GM18502 (cell line): Measurements from ENCODE around the gene ZDHHC5.
"Not testable (repeated sequence)": the region's sequence is repeated elsewhere in the genome, so short reads cannot be mapped to it uniquely, and the experiment has no call there.

Source experiments
- ATAC-seq: cut with Tn5 transposase; IDR thresholded peaks from one replicate; pipeline ENCODE4 v1.9.1; 2021; ENCODE audit warnings: mild to moderate bottlenecking; ENCODE audit not compliant: unreplicated experiment, poor library complexity

The ZDHHC5 gene

DNA sequence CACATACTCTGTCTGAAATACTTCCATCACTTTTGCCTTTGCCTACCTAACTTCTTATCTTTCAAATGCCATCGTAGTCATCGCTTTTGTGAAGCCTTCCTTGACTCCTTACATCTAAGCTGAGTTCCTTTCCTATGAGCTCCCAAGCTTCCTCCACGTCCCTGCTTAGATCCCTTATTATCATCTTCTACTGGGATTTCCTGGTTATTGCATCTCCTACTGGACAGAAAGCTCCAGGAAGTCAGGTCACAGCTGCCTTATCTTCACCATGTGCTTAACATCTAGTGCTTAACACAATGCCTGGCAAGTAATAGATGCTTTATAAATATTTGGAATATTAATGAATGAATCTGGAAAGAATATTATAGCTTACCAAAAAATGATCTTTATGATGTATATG, 24.1 kb upstream of the ZDHHC5 start:
- ATAC-seq, result no peak

DNA sequence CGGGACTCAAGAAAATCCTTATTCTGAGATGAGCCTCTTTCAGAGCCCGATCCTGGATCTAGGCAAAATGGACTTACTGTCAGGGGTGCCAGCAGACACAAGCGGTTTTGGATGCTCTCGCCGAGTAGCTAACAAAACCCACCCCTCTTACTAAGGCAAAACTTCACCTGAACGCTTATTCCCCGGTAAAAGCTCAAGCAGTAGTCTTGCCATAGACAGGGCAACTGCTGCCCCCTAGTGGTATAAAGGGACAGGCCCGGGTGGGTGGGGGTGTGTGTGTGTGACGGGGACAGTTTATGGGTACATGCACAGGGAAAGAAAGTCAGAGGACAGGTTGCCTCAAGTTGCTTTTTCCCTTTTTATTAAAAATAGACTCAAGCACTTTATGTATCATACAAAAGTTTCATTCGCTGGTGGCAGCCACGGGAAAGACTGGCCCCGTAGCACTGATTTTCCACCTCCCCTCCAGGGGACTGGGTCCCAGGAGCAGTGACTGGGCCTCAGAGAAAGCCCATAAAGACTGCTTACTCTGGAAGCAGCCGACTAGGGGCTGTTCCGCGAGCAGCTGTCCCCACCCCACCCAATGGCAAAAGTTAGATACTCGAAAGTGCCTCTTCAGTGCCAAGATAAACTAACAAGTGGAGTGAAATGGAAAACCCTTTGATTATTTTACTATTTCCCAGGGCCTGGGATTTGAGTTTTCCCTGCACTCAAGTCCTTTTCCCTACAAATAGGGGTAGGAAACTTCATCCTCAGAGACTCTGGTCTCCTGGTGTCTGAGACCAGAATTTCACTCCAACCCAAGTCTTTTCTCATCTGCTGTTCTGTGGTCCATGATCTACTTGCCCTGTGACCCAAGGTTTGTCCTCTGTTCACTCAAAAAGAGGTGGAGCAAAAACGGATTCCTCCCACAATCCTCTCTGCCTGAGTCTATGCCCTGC, 22.9 kb upstream of the ZDHHC5 start:
- ATAC-seq, result peak; percentile 77

DNA sequence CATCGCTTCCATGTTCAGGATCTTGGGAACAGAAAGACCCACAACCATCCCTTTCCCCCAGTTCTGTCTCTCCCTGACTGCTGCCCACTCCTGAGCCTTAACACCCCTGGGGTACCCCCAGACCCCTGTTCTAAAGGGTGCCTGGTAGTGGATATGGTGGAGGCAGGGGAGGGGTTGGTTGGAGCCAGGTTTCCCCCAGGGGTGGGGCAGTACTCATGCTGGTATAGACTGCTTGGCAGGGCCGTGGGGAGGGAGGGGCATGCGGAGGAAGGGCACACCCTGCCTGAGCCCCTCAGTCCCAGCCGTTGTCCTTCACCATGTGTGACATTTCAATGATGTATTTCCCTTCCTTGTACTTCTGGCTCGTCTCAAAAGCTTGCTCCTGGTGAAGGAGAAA, 22.2 kb upstream of the ZDHHC5 start:
- no peak for ATAC-seq

DNA sequence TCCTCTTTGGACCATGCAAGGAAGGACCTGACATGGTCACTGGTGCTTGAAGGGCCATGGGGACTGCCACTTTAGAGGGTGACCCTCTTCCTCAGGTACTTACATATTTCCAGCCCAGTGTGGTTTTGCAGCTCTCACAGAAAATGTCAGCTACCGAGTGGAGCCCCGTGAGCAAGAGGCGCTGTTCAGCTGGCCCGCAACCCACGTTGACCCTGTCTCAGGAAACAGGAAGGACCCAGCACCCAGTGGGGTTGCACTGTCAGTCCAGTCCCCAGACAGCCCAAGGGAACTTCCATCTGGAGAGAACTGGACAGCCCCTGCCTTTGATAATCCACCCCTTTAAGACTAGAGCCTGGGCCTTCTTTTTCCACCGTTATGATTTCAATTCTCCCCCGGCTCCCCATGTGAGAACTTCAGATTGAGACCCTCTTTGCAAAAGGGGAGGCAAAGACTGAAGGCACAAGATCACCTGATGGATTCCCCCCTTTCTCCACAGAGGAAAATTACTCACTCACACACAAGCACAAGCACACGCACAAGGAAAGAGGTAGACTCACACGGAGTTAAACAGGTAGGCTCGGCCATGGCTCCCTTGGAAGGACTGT, 21.6 kb upstream of the ZDHHC5 start:
- ATAC-seq, result no peak

DNA sequence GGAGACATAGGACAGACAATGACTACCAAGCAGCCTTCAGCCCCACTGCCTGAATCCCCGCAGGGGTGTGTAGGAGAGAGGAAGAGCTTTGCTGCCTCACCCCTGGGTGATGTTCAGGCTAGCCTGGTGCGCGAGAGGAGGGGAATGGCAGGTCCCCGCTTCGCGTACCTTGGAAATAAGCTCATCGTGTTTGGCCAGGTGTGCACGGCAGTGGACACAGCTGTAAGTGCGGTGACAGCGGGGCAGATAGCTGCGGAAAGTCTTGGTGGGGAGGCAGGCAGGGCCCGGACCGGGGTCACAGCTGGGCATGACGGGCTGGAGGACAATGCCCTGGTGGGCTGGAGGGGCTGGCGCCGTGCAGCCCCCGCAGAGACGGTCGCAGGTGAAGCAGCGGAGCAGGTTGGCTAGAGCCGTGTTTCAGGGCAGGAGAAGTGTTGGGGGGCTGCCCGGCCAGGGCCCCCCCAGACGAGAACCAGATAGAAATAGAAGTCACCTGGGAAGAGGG, 21.1 kb upstream of the ZDHHC5 start:
- ATAC-seq, result no peak

DNA sequence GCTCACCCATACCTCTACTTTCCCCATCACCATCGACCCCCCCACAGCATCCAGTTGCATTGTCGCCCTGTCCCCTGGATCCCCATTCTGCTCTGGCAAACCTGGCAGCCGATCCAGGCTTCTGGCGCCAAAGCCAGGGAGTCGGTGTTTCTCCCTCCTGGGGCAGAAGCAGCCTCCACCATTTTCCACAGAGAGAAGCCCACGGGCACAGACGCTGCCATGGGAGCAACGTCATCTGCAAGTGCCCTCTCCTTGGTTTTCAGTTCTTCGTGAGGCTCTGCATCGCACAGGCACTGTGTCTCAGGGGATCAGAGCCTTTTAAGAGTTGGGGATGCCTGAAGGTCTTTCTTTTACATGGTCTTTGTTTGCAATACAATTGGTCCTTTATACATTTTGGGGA, 20.5 kb upstream of the ZDHHC5 start:
- ATAC-seq, result no peak

DNA sequence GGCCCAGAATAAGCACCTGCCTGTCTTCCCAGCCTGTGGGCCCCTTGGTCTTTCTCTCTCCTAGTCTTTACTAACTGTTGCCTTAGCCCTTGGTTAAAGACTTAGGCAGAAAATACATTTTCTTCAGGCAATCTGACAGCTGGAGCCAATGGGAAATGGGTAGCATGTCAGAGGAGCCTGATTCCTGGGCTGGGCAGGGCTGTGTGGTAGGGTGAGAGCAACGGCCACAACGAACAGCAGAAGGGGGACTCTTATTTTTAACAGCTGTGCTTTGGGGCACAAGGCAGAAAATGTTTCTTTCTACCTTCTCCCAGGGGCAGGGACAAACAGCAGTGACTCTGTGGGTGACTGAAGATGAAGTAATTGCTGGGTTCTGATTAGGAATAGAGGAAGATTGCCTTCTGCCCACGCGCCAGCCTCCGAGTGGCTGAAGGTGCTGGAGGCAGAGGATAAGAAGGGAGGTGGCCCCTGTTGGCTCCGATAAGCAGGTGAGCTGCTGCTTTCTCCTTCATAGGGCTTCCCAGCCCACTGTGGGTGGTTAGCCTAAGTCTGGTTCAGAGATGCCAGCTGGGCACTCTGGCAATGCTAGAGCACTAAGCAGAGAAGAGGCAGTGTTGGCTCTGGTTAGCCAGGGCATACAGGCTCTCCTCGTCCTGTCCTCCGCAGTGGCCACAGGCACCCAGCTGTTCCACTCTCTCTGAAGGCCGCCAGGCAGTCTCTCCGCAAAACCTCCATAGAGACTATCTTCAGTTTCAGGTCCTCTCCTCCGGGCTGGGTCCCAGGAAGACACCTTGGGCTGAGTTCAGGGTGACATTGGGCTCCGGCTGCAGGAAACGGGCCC, 19.7 kb upstream of the ZDHHC5 start:
- ATAC-seq, result no peak

DNA sequence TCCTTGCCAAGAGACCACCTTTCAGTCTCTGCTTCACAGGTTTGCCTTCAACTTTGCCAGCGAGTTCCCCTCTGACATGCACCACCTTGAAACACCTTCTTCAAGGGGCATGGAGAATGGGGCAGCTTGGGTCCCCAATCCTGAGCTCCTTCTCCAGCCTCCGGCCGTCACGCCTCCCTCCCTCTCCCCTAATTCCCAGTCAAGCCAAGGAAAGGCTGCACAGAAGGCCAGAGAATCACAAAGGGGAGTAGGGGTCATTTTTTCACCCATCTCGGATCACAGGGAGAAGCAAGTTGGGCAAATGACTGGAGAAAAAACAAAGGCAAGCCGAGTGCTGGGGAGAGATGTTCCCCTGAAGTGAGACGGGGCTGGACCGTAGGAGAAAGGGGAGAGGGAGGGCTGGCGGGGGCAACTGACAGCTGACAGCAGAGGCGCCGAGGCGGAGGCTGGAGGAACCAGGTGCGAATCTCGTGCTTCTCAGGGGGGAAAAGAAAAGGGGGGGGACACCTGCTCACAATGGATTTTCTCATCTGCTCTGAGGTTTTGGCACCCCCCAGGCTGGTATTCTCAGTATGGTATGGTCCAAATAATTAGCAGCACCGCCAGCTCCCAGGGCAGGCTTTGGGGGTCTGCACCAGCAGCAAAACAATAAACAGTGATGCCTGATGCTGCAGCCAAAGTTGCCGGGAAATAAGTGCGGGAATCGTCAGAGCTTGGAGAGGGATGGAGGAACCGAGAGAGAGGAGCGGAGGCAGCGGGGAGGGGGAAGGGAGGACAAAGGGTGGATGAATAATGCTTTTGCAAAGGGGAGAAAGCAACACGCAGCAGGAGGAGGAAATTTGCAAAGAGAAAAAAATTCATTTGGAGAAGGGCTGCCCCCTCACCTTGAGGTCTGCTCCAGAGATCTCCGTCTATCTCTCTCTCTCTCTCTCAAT, 18.8 kb upstream of the ZDHHC5 start:
- ATAC-seq, result no peak

DNA sequence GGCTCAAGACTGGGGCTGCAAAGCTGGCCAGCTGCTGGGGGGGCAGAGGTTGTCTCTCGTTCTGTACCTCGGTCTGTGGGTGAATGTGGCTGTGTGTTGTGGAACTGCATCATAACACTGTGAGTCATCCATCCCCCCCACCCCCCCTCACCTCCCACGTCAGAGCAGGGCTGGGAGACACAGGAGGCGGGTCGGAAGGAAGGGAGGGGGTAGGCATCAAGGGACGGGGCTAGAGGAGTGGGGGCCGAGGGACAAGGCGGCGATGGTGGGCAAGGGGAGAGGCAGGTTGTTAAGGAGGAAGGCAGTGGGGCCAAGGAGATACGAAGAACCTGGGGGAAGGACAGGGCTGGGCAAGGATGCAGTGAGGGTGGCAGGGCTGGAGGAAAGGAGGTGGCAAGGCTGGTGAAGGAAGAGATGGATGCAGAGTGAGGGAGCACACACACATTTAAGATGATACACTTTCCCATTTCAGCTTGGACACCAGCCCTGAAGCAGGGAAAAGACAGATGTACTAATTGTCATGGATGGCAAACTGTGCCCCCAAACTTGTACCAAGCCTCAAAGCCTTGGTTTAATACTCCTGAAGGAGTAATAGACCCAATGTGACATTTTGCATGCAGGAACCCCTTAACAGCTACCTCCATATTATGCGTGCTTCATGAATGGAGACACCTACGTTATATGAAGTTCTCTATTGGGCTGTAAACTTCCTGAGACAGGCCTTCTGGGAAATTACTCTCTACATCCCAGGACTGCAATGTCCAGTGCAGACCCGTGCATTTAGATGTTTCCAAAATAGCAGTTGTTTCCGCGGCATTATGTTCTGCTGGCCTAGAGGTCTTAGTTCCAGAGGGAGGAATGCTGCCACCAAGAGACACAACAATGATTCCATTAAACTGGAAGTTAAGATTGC, 17.8 kb upstream of the ZDHHC5 start, which contains the start of gene YPEL4:
Gene YPEL4 (minus strand): TSS at position 87 of the 913 bp plus-strand sequence. CDS start 2,805 bp downstream, outside the sequence.
- ATAC-seq, result peak; percentile 44

DNA sequence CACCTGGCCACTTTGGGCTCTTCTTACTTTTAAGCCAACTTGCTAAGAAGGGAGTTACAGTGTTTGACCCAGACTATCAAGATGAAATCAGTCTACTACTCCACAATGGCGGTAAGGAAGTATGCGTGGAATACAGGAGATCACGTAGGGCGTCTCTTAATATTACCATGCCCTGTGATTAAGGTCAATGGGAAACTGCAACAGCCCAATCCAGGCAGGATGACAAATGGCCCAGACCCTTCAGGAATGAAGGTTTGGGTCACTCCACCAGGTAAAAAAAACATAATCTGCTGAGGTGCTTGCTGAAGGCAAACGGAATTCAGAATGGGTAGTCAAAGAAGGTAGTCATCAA, 17.2 kb upstream of the ZDHHC5 start:
- ATAC-seq, result no peak

DNA sequence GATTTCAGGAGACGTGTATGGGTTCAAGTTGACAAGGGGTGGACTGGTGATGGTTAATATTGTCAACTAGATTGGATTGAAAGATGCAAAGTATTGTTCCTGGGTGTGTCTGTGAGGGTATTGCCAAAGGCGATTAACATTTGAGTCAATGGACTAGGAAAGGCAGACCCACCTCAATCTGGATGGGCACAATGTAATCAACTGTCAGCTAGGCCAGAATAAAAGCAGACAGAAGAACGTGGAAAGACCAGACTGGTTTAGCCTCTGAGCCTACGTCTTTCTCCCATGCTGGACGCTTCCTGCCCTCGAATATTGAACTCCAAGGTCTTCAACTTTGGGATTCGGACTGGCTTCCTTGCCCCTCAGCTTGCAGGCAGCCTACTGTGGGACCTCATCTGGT, 16.5 kb upstream of the ZDHHC5 start:
- ATAC-seq, result no peak

DNA sequence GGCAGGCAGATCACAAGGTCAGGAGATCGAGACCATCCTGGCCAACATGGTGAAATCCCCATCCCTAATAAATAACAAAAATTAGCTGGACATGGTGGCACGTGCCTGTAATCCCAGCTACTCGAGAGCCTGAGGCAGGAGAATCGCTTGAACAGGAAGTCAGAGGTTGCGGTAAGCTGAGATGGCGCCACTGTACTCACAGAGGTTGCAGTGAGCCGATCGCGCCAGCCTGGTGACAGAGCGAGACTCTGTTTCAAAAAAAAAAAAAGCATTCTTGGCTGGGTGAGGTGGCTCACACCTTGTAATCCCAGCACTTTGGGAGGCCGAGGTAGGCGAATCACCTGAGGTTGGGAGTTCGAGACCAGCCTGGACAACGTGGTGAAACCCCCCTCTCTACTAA, 15.7 kb upstream of the ZDHHC5 start:
- not testable (repeated sequence) for ATAC-seq

DNA sequence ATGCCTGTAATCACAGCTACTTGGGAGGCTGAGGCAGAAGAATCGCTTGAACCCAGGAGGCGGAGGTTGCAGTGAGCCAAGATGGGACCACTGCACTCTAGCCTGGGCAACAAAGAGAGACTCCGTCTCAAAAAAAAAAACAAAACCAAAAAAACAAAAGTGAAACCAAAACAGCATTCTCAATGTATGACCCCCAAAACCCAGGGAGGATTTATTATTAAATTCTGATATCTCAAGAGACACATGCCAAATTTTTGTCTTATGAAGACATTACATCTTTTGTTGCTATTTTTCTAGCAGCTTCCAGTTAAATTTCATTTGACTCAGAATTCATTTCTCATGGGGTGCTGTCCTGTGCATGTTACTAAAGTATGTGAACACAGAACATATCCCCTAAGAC, 15.3 kb upstream of the ZDHHC5 start:
- ATAC-seq, result no peak

DNA sequence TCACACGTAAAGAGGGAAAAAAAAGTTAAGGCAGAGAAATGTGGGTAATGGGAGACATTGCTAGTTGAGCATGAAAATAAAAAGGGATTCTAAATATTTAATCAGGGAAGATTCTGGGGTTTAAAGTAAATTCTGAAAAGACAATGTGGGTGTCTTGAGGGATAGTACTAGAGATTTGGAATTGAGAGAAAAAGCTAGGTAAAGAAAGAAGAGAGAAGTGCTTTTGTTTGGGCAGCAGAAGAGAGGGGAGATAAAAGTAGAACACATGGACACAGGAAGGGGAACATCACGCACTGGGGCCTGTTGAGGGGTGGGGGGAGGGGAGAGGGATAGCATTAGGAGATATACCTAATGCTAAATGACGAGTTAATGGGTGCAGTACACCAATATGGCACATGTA, 14.8 kb upstream of the ZDHHC5 start:
- ATAC-seq, result no peak

DNA sequence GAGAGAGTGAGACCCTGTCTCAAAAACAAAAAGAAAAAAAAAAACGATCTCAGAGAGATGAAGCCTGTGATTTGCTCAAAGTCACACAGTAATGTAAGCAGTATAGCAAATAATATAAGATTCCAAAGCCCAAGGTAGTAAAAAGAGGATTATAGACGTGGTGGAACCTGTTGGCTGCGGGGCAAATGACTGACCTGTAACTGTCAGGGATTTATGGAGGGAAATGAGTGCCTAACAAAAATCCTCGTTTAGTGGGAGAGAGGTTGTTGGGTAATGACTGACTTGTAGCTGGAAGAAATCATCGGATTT, 11.1 kb upstream of the ZDHHC5 start:
- no peak for ATAC-seq

DNA sequence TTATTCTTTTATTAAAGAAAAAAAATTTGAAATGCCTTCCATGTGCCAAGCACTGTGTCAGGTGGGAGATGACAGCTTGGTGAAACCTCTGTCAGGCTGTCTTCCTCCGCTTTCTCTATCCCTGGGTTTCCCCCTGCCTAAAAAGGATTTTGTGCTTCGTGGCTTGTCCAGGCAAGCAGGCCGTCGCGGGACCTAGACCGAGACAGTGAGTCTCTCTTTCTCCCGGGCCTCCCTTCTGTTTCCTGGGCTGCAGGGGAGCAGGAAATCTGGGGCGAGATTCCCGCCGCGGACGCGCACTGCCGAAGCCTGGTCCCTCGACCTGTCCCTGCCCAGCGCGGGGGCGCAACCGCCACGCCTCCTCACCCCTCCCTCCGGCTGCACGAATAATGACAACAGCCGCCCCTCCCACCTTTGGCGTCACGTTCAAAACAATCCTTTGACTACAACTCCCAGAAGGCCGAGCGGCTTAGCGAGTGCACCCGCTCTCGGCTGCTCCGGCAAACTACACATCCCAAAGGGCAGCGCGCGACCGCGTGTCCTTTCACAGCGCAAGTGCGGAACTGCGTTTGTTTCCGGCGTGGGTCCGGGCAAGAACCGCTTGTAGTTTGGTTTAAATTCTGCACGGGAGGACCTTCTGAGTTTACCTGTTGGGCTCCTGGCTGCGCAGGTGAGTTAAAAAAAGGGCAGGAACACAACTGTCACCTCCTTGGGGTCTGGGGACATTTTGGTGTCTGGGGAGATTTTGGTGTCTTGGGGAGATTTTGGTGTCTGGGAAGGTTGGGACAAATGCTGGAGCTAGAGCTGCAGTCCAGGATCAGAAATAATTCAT, 10.5 kb upstream of the ZDHHC5 start, which contains the start of gene CLP1:
Gene CLP1 (plus strand): TSS at position 569 of the 829 bp plus-strand sequence. CDS start 1,715 bp downstream, outside the sequence.
- peak; percentile 99 for ATAC-seq

DNA sequence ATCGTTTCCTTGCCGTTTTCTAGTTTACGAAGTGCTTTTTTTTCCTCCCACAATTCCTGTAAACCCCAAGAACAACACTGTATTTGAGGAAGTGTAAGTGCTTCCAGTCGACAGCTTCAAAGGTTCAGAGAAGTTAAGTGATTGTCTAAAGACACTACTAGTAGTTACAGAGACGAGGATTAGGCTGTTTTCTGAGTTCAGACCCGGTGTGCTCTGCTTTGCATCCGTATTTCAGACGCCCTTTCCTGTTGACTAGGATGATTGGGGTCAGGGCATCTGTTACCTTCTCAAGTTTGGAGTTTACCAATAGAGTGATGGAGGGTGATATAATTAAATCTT, 9.9 kb upstream of the ZDHHC5 start:
- ATAC-seq, result no peak

DNA sequence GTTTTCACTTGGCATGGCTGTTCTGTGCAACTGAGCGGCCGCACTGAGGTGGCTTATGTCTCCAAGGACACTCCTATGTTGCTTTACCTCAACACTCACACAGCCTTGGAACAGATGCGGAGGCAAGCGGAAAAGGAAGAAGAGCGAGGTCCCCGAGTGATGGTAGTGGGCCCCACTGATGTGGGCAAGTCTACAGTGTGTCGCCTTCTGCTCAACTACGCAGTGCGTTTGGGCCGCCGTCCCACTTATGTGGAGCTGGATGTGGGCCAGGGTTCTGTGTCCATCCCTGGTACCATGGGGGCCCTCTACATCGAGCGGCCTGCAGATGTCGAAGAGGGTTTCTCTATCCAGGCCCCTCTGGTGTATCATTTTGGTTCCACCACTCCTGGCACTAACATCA, 8.2 kb upstream of the ZDHHC5 start:
- ATAC-seq, result no peak
